Measurements from ENCODE around the gene MRPS2. TPM values are rescaled to one million over a fixed set of nuclear protein-coding genes. Genes with fewer than 3 reads are reported as not detected.
"Not testable (repeated sequence)": the region's sequence is repeated elsewhere in the genome, so short reads cannot be mapped to it uniquely, and the experiment has no call there.

The MRPS2 gene
- polyA plus RNA-seq, 1 experiment = 39.9 TPM

DNA sequence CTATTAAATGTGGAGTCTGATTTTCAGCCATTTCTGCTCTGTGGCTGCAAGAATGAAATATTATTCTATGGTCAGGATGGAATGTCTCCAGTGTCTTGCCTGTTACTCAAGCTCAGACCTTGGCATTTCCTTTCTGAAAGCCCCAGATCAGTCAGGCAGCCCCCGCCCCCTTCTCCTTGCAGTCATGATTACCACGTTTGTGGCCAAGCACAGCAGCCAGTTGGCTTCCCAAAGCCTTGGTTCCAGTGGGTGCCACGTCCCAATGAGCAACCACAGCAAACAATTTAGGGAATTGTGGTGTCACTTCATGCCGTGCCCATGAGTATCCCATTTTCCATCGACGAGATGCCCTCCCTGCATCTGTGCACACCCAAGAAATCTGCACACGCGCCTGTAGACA is 35.7 kb downstream of the MRPS2 start:
- ChIA-PET CTCF (interaction anchor here (0.6 kb wide), 1 partner anchor 66 kb away, joined by 5 read pairs; no protein-coding TSS in a partner anchor), POLR2A (no interaction called here)
- no peaks in the 10 kb centered on the region for H3K9me3 ChIP-seq (ENCODE audit: control insufficient read depth, insufficient read depth, low read length)
- H3K27ac ChIP-seq (ENCODE audit: low read depth, low read length) = no peak overlapping the region
- no peak for DNase-seq (ENCODE audit: low read depth, low spot score)
- H3K27me3 ChIP-seq (ENCODE audit: control insufficient read depth, insufficient read depth, low read length) = peaks cover 2% of the 10 kb centered on the region
- H3K4me3 ChIP-seq (ENCODE audit: low read depth, low read length) = no peak overlapping the region
- TF ChIP-seq, protein P1, sequence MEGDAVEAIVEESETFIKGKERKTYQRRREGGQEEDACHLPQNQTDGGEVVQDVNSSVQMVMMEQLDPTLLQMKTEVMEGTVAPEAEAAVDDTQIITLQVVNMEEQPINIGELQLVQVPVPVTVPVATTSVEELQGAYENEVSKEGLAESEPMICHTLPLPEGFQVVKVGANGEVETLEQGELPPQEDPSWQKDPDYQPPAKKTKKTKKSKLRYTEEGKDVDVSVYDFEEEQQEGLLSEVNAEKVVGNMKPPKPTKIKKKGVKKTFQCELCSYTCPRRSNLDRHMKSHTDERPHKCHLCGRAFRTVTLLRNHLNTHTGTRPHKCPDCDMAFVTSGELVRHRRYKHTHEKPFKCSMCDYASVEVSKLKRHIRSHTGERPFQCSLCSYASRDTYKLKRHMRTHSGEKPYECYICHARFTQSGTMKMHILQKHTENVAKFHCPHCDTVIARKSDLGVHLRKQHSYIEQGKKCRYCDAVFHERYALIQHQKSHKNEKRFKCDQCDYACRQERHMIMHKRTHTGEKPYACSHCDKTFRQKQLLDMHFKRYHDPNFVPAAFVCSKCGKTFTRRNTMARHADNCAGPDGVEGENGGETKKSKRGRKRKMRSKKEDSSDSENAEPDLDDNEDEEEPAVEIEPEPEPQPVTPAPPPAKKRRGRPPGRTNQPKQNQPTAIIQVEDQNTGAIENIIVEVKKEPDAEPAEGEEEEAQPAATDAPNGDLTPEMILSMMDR (IDR thresholded peaks at IDR 0.05; ENCODE audit: low read depth, low read length) = no peak

DNA sequence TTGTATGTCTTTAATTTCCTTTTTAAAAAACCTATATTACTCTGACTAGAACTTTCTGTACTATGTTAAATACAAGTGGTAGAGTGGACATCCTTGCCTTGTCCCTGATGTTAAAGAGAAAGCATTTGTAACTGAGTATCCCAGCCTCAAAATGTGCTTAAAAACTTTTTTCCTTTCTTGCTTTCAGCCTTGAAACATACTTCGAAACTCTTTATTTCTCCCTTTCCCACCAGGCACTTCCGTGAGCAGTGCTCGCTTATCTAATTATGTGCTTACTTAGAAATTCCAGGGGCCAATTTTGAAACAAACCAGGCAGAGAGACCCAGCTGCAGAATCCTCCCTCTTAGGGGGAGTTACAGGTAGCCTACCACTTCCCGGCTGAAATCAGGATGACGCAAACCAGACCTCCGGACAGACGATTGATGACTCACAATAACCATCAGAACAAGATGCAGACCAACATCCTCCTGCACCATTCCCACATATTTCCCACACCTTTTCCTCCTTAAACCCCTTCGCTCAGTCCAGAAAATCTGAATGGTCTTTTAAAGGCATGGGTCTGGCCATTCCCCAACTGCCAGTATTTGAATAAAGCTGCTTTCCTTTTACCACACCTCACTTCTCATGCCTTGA is 42.9 kb downstream of the MRPS2 start:
- DNase-seq (ENCODE audit: low read depth, low spot score); H3K27me3 ChIP-seq (ENCODE audit: control insufficient read depth, insufficient read depth, low read length); H3K27ac ChIP-seq (ENCODE audit: low read depth, low read length); POLR2A ChIA-PET; H3K4me3 ChIP-seq (ENCODE audit: low read depth, low read length); H3K9me3 ChIP-seq (ENCODE audit: control insufficient read depth, insufficient read depth, low read length): not testable (repeated sequence)
- CTCF ChIA-PET = interaction anchor here (0.7 kb wide), 1 partner anchor 12 kb away, joined by 3 read pairs; no protein-coding TSS in a partner anchor

DNA sequence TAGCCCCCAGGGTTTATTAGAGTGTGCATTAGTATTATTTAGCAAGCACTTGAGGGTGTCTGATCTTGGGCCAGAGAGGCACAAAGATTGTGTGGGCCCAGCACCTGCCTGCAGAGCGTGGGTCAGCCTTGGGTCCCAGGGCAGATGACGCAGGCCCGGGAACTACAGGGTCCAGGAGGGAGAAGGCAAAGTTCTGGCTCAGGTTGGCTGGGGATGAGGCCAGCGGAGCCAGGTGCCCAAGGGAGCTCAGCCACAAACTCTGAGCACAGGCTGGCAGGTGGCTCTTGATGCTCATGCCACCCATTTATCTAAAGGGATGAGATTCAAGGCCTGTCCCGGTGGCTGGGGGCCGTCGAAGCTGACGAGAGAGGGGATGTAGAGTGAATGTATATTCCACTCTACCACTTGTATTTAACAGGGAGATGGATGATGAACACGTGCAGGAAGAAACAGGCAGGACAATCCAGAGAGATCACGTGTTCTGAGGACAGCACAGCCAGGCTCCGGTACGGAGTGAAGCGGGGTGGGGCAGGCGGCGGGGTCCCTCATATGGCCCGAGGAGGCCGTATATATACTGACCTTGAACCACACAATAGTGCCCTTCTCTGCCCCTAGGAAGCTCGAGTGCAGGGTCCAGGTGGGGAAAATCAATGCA is 44.6 kb downstream of the MRPS2 start:
- POLR2A ChIA-PET = no interaction called here
- peaks cover 3% of the 10 kb centered on the region; the same call in 1 of the 2 replicates for H3K9me3 ChIP-seq (ENCODE audit: control insufficient read depth, insufficient read depth, low read length)
- no peak for DNase-seq (ENCODE audit: low read depth, low spot score)
- CTCF ChIA-PET = no interaction called here
- no peak overlapping the region for H3K27ac ChIP-seq (ENCODE audit: low read depth, low read length)
- H3K27me3 ChIP-seq (ENCODE audit: control insufficient read depth, insufficient read depth, low read length) = peaks cover 2% of the 10 kb centered on the region
- no peak overlapping the region for H3K4me3 ChIP-seq (ENCODE audit: low read depth, low read length)
- TF ChIP-seq, protein P1 (IDR thresholded peaks at IDR 0.05; ENCODE audit: low read depth, low read length) = no peak

DNA sequence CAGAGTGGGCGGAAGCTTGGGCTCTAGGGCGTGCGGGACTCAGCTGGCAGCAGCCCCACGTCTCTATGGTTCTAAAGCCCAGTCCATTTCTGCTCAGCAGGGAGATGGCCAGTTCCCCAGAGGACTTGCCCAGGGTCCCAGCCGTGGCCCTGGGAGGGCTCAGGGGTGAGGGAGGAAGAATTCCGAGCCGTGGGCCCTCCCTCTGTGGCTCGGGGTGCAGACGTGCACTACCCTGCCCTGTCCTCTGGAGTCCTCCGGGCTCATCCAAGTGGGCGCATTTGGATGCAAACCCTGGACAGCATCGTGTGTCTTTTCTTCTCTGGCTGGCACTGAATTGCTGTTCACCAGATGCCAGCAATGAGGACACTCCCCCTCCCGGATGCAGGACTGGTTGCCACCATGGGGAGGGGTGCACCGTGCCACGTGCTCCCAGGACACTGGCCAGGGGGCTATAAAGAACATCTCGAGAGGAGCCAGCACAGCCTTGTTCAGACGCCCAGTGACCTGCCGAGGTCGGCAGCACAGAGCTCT is 45.2 kb downstream of the MRPS2 start, which contains the start of gene OBP2A:
Gene OBP2A, plus strand, starts transcription at position 481 of the 531 bp plus-strand sequence. CDS start 55 bp downstream, outside the sequence.
- POLR2A ChIA-PET; H3K9me3 ChIP-seq (ENCODE audit: control insufficient read depth, insufficient read depth, low read length); H3K4me3 ChIP-seq (ENCODE audit: low read depth, low read length); CTCF ChIA-PET; H3K27ac ChIP-seq (ENCODE audit: low read depth, low read length); DNase-seq (ENCODE audit: low read depth, low spot score); H3K27me3 ChIP-seq (ENCODE audit: control insufficient read depth, insufficient read depth, low read length): not testable (repeated sequence)

DNA sequence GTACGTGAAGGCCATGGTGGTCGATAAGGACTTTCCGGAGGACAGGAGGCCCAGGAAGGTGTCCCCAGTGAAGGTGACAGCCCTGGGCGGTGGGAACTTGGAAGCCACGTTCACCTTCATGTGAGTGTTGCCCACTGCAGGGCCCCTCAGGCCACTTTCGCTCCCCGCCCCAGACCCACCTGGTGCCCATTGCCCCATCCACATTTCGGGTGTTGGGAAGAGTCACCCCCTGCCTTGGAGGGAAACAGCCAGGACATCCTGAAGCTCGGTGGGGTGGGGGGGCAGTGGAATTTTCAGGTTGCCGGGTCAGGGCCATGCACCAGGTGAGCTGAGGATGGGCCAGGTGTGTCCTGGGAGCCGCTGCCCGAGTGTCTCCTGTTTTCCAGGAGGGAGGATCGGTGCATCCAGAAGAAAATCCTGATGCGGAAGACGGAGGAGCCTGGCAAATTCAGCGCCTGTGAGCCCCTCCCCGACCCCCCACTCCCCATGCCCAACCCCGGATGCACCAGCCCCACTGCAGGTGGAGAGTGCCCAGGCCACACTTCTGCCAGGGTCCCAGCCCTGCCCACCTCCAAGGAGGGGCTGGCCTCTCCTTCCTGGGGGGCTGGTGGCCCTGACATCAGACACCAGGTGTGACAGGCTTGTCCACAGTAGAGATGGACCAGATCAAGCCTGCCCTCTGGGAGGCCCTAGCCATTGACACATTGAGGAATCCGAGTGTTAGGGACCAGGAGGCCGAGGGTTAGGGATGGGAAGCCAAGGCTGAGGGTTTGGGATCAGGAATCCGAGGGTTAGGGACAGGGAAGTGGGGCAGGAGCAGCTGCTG is 46.5 kb downstream of the MRPS2 start:
- CTCF ChIA-PET; DNase-seq (ENCODE audit: low read depth, low spot score); POLR2A ChIA-PET: not testable (repeated sequence)

More for the DNA sequence above, 46.5 kb downstream of the MRPS2 start:
- not testable (repeated sequence) for H3K27me3 ChIP-seq (ENCODE audit: control insufficient read depth, insufficient read depth, low read length); H3K27ac ChIP-seq (ENCODE audit: low read depth, low read length); H3K9me3 ChIP-seq (ENCODE audit: control insufficient read depth, insufficient read depth, low read length); H3K4me3 ChIP-seq (ENCODE audit: low read depth, low read length)
